NCI-H345 treated with DMSO at 0.1 percent for 48 hours (cell line): ENCODE data around the gene LSM3.

ENCODE experiments used
- DNase-seq: peaks from one replicate; lab custom pipeline; 2025; ENCODE audit not compliant: unreplicated experiment; lab: John Stamatoyannopoulos, UW

Gene LSM3

DNA sequence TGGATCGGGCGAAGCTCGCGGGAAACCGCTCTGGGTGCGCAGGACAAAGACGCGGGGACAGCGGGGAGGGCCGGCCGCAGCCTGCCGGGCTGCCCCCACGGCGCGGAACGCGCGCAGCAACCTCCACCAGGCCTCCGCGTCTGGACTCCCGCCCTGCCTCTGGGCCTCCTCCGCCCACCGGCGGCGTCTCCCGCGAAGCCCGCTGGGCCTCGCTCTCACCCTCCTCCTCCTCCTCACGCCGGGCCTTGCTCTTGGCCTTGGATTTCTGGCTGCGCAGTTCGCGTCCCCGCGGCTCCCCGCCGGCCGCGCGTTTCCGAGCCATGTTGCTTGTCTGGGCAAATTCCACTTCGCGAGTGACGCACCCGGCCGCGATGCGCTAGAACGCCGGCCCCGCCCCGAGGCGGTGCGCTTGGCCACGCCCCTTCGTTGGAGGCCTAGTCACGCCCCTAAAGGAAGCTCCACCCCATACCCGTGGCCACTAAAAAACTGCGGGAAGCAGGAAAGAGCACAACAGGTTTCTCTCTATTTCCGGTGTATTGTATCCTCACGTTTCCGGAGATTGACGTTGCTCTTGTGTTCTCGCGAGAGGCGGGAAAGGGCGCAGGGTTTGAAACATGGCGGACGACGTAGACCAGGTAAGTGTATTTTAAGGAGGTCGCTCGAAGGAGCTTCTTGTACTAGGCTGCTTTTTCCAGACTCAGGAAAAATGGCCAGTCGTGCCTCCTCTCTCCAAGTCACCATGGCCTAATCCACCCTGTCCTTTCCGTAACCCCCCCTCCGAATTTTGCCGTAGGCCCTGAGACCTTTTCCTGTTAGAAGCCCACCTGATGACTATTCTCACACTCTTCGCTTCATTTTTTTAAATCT is at the start of gene LSM3, which contains the start of gene XPC:
TSS of gene LSM3 (plus strand) at position 571 of the 867 bp plus-strand sequence. CDS start at position 615, 44 bp downstream.
TSS of gene XPC (minus strand) at position 355 of the 867 bp plus-strand sequence. CDS start at position 322, 33 bp downstream.
- peak; percentile 94 for DNase-seq

DNA sequence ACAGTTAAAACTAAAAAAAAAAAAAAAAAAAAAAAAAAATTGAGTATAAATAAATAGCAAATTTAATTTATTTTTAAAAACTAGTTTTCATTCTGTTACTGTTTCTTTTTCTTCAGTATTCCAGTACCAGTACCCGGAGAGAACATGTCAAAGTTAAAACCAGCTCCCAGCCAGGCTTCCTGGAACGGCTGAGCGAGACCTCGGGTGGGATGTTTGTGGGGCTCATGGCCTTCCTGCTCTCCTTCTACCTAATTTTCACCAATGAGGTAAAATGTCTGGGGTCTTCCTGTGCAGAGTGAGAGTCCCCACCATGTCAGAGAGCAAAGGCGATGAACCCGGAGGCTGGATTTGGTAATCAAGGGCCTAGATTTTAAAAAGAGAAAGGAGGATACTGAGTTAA is 49.3 kb upstream of the LSM3 start:
- DNase-seq, result no peak

DNA sequence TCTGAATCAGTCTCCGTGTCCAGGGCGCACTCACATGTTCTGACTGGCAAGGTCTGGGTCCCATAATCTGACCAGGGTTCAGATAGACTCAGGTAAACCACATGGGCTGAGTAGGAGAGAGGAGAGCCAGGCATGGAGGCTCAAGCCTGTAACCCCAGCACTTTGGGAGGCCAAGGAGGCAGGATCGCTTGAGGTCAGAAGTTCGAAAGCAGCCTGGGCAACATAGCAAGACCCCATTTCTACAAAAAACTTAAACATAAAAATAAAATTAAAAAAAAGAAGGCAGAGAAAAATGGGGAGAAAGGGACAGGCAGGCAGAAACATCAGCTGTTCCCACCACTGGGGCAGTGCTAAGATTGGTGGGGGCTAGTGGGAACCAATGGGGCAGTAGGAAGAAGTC is 48.4 kb upstream of the LSM3 start:
- DNase-seq, result no peak

DNA sequence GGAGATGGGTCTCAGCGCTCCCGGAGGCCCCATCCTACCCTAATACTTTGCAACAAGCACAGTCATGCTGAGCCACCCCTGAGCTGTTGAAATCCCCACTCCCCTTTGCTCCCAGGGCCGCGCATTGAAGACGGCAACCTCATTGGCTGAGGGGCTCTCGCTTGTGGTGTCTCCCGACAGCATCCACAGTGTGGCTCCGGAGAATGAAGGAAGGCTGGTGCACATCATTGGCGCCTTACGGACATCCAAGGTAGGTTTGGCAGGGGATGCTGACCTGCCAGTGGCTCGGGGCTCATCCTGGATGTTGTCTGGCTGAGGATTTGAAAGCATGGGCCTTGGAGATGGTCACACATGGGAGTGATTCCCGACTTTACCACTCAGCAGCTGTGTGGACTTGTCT is 47.9 kb upstream of the LSM3 start:
- DNase-seq, result no peak

DNA sequence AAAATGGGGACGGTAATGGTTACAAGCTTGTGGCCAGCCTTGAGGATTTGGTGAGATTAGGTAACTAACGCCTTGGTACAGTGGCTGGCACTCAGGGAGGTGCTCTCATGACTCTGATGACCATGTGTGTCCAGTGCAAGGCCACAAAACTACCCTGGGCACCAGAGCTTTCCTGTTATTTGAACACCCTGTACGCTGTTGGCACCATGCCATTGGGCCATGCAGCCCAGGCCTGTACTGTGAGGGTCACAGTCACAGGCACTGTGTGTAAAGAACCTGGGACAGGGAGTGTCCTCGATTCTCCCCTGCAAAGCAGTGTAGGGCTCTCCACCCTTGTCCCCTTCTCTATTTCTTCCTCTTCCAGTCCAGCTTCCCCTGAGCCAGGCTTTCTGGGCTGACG is 47.5 kb upstream of the LSM3 start:
- DNase-seq, result no peak

DNA sequence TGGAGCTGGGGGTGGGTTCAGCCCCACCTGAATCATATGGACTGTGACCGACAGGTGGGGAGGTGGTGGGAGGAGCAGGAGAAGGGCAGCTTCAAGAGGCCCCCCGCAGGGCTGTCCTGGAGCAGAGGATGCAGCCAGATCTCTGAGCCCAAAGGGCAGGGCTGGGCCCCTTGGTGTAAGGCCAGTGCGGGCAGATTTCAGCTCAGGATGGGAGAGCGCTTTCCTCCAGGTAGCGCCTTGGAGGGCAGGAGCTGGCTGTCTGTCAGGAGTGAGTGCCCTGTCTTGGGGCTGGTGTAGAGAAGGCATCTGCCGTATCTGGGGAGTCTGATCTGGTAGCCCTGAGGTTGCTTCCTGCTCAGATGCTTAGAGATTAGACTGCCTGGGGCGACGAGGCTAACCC is 46.5 kb upstream of the LSM3 start:
- DNase-seq, result no peak

DNA sequence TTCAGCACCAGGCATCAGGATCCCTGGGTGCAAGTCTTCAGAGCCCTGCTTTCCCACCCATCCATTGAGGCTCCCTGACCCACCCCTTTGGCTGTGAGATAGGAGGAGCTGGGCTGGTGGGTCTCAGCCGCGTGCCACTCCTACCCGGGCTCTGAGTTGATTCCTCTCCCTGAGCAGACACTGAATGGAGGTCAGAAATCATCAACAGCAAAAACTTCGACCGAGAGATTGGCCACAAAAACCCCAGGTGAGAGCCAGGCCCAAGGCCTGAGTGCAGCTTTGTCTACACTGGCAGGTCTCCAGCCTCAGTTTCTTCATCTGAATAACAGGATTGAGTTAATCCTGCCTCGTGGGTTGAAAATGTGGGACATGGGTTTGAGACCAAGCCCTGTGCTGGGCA is 45.9 kb upstream of the LSM3 start:
- DNase-seq, result no peak

DNA sequence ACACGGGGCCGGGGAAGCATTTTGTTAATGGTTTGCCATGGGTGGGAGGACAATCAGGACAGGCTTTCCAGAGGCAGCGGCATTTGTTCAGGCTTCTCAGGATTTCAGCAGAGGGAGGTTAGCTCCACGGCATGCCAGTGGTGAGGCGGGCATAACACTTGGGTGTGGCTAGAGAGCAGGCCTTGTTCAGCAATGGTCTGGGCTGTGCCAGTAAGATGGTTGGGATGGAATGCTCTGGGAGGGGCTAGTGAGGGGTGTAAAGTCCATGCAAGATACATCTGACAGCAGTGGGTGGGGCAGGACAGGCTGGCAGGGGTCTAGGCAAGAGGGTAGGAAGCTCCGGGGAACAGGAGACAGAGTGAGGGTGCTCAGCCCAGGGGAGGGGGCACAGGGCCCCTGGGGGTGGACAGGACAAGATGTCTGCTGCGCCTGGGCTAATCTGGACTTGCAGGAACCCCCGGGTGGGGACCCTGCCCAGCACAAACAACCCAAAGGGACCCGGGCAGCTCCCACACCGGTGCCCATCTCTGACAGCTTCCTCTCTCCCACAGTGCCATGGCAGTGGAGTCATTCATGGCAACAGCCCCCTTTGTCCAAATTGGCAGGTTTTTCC is 45.3 kb upstream of the LSM3 start:
- no peak for DNase-seq

DNA sequence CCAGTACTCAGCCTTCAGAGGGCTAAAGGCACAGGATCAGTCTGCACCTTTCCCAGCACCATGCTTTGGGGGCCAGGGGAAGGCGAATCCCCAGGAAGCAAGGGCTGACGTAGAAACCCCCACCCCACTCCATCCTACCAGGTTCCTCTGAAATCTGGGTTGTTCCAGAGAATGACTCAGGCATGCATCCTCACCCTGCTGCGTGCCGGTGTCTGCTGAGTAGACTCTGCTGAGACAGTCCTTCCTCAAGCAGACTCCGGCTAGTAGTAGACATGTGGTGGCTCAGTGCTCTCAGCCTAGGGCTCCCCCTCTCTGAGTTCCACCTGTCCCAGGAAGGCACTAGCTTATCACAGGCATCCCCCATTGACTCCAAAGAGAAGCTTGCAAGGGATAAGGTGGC is 44.7 kb upstream of the LSM3 start:
- no peak for DNase-seq

DNA sequence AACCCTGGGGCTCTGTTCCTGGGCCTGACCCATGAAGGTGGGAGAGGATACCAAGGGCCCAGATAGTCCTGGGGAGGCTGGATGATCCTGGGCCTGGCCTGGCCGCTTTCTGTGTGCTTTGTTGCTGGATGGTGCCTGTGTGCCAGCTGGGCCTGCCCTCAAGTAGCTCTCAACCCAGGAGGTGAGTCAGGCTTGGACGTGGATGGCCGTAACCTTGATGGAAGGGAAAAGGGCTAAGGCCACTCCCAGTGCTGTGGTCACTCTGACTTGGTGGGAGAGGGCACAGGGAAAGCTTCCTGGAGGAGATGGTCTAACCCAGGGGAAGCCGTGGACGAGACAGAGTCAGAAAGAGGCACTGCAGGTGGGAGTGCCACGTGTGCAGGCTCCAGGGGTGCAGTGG is 44.3 kb upstream of the LSM3 start:
- no peak for DNase-seq

DNA sequence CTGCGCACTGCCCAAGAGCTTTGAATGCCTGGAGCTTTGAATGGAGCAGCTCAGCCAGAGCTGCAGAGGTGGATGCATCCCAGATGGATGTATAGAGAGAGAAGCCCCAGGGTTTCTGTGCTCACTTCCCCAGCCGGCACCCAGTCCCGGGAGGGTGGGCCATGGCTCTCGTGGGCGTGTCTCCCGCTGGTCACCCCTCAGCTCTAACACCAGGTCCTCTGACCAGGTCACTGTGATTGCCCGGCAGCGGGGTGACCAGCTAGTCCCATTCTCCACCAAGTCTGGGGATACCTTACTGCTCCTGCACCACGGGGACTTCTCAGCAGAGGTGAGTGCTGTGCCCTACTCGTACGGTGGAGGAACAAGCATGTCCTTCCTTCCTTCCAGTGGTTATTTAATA is 43.0 kb upstream of the LSM3 start:
- no peak for DNase-seq

DNA sequence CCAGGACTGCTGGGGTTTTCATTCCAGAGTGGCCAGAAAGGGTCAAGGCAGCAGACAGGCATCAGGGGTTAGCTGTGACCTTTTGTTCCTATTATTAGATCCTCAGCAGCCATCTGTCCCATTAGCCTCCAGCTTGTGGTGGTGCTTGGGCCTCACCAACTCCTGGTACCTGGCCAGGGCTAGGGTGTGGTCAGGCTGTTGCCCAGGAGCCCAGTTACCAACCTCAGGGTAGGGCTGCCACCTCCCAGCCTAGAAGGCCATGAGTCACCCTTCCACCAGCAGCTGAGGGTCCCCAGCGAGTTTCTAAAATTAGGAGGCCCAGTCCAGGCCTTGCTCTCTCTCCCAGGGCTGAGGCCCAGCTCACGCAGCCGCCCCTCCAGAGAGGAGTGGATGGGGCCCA is 41.6 kb upstream of the LSM3 start:
- DNase-seq, result no peak

DNA sequence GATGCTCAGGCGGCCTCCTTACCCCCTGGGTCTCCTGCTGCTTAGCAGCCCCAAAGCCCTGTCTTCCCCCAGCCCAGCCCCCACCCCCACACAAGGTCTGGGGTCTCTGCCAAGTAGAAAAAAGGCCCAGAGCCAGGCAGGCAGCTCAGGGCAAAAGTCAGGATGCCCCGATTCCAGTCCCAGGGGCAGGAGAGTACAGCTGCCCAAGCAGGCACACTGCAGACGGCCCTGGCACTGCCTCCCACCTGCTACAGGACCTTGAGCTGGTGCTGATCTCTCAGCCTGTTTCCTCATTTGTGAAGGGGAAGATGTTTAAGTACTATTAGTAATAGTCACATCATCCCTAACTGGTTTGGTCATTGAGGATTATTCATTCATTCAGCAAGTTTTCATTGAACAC is 41.2 kb upstream of the LSM3 start:
- no peak for DNase-seq

DNA sequence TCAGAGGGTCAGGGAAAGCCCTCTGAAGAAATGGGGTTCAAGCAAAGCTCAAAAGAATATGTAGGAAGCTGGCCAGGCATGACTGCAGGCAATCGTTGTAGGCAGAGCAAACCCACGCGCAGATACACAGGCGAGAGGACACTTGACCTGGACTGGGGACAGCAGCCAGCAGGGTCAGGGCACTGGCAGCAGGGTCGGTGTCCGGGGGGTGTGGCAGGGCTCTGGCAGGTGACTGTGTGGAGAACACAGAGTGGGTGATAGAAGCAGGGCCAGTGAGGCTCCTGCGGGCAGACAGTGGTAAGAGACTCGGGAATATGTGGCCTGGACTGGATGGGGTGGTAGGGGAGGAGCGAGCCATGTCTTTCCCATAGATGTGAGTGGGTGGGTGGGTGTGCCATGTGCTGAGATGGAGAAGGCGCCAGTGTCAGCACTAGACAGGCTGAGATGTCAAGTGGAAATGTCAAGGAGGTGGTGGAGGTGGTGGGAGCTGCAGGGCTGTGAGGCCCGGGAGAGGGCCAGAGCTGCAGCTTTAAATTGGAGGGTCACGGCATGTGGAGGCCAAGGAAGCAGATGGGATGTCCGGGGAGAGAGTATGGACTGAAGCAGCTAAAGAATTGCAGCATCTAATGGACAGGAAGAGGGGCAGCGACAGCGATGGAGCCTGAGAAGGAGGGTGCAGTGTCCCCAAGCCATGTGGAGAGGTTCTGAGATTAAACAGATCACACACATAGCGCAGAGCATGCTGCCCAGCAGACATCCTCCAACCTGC is 40.3 kb upstream of the LSM3 start:
- no peak for DNase-seq

DNA sequence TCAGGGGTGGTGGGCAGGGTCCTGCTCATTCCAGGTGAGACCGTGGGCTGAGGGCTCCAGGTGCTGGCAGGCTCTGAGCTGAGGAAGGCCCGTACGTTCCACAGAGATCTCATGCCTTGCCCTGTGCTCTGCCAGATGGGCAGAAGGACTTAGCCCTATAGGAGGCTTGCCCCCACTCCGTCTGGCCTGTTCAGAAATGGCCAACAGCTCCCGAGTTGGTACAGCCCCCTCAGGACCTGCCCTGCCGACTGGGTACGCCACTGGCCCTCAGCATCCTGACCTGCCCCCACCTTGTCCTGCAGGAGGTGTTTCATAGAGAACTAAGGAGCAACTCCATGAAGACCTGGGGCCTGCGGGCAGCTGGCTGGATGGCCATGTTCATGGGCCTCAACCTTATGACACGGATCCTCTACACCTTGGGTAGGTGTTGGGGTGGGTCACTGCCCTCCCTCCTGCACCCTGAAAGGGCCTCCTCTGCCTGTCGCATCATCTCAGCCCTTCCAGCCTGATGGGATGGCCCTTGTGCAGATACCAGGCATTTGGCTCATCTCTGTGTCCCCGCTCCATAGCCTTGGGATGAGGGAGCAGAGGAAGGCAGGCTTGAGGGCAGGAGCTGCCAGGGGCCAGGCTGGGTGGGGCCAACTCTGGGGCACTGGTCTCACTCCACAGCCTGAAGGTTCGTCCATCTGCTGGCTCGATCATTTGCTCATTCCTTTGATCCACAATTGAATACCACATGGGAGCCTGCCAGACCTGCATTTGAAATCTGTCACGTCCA is 39.5 kb upstream of the LSM3 start:
- DNase-seq, result no peak

DNA sequence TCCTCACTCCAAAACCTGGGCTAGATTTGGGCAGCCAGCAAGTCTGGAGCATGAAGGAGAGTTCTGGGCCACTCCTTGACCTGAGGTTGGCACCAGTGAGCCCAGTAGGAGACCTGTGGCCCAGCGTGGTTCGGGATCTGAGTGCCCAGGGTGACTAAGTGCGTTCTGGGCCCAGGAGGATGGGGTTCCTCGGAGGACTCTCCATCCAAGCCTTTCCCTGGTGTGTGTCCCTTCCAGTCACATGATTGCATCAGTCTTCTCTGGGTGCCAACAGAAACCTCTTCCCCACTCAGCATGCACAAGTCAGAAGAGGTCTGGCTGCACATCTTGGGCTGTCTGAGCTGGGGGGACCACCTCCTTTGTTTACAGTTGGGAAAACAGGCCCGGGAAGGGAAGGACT is 38.8 kb upstream of the LSM3 start:
- no peak for DNase-seq

DNA sequence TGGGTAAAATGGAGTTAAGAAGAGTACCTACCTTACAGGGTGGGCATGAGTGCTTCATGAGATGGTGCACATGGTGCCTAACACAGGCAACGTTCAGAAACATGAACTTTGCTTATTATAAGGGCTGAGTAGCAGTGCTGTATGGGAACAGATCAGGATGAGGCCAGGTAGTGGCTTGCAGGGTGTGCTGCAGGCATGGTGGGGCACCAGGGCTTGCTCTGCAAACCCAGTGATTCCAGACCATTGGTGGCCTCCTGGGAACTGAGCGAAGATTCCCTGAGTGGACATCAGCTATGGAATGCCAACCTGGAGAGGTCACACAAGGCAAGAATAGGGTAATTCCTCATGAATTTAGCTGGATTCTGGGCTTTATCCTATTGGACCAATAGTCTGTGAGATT is 37.9 kb upstream of the LSM3 start:
- no peak for DNase-seq

DNA sequence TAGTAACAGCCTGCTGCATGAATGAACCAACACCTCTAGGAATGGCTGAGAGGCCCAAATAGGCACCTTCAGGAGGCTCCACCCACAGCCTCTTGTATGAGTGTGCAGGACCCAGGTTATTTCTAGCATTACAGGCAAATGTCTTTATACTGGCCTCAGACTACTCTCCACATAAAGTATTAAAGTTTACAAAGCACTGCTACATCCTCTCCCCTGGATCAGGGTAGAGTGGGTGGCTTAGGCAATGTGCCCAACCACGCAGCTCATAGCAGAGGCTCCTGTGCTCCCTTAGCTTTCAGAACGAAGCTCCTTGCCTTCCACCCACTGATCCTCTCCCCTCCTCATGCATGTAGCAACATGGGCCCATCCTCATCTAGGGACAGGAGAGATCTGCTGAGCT is 37.5 kb upstream of the LSM3 start:
- no peak for DNase-seq

DNA sequence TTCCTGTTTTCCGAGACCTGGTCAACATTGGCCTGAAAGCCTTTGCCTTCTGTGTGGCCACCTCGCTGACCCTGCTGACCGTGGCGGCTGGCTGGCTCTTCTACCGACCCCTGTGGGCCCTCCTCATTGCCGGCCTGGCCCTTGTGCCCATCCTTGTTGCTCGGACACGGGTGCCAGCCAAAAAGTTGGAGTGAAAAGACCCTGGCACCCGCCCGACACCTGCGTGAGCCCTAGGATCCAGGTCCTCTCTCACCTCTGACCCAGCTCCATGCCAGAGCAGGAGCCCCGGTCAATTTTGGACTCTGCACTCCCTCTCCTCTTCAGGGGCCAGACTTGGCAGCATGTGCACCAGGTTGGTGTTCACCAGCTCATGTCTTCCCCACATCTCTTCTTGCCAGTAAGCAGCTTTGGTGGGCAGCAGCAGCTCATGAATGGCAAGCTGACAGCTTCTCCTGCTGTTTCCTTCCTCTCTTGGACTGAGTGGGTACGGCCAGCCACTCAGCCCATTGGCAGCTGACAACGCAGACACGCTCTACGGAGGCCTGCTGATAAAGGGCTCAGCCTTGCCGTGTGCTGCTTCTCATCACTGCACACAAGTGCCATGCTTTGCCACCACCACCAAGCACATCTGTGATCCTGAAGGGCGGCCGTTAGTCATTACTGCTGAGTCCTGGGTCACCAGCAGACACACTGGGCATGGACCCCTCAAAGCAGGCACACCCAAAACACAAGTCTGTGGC is 36.8 kb upstream of the LSM3 start:
- no peak for DNase-seq

DNA sequence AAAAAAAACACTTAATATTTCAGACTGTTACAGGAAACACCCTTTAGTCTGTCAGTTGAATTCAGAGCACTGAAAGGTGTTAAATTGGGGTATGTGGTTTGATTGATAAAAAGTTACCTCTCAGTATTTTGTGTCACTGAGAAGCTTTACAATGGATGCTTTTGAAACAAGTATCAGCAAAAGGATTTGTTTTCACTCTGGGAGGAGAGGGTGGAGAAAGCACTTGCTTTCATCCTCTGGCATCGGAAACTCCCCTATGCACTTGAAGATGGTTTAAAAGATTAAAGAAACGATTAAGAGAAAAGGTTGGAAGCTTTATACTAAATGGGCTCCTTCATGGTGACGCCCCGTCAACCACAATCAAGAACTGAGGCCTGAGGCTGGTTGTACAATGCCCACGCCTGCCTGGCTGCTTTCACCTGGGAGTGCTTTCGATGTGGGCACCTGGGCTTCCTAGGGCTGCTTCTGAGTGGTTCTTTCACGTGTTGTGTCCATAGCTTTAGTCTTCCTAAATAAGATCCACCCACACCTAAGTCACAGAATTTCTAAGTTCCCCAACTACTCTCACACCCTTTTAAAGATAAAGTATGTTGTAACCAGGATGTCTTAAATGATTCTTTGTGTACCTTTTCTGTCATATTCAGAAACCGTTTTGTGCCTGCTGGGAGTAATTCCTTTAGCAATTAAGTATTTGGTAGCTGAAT is 35.9 kb upstream of the LSM3 start:
- DNase-seq, result no peak
